DND-41 (cell line): Measurements from ENCODE around the gene CLTCL1.

ENCODE experiments used
- EZH2 ChIP-seq: IDR thresholded peaks from 3 replicates; pipeline ENCODE4 v1.6.1; 2012; ENCODE audit warnings: borderline replicate concordance, low read depth, mild to moderate bottlenecking, moderate library complexity, low read length, inconsistent platforms; ENCODE audit not compliant: severe bottlenecking
- TF ChIP-seq, protein P1 (sequence below): IDR thresholded peaks from 2 replicates; pipeline ENCODE4 v1.5.1; 2012; ENCODE audit warnings: borderline replicate concordance, low read length, moderate library complexity, mild to moderate bottlenecking; ENCODE audit not compliant: poor library complexity, severe bottlenecking; ENCODE audit errors: extremely low read depth

DNA sequence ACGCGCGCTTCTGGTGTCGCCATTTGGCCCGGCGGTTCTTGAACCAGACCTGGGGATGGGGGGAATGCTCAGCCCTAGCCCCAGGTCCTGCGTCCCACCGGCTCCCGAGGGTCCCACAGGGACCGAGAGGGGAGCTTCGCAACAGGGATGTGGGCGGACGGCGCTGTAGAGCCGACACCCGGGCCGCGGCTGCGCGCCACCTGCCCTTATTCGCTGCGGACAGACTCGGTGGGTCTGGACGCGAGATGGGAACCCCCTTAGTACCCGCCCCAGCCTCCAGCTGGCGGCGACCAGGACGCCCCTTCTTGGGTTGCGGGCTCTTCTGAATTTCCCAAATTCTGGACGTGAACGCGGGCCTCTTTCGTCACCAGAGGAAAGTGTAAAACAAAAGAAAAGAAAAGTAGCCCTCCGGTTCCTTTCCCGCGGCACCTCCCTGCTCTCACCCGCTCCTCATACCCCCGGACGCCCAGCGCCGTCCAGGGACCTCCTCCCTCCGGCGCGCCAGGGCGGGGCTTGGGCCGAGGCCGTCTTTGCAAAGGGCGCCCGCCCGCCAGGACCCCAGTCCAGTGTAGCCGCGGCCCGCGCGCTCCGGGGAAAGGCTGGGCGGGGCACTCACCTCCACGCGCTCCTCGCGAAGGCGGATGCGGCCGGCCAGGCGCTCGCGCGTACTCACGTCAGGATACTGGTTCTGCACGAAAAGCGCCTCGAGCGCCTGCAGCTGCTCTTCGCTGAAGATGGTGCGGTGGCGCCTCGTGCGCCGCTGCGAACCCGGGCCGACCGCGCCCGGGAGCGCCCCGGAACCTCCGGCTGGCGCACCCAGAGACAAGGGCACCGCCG is 142.3 kb downstream of the CLTCL1 start:
- no peak for TF ChIP-seq EZH2
- TF ChIP-seq, protein P1, sequence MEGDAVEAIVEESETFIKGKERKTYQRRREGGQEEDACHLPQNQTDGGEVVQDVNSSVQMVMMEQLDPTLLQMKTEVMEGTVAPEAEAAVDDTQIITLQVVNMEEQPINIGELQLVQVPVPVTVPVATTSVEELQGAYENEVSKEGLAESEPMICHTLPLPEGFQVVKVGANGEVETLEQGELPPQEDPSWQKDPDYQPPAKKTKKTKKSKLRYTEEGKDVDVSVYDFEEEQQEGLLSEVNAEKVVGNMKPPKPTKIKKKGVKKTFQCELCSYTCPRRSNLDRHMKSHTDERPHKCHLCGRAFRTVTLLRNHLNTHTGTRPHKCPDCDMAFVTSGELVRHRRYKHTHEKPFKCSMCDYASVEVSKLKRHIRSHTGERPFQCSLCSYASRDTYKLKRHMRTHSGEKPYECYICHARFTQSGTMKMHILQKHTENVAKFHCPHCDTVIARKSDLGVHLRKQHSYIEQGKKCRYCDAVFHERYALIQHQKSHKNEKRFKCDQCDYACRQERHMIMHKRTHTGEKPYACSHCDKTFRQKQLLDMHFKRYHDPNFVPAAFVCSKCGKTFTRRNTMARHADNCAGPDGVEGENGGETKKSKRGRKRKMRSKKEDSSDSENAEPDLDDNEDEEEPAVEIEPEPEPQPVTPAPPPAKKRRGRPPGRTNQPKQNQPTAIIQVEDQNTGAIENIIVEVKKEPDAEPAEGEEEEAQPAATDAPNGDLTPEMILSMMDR: no peak
